MV-4-11 (cell line): ENCODE measurements around the gene CHST12.
"Not testable (repeated sequence)": the region's sequence is repeated elsewhere in the genome, so short reads cannot be mapped to it uniquely, and the experiment has no call there.

Source experiments
- DNase-seq: peaks from one replicate; lab custom pipeline; 2025; lab: John Stamatoyannopoulos, UW

The CHST12 gene

DNA sequence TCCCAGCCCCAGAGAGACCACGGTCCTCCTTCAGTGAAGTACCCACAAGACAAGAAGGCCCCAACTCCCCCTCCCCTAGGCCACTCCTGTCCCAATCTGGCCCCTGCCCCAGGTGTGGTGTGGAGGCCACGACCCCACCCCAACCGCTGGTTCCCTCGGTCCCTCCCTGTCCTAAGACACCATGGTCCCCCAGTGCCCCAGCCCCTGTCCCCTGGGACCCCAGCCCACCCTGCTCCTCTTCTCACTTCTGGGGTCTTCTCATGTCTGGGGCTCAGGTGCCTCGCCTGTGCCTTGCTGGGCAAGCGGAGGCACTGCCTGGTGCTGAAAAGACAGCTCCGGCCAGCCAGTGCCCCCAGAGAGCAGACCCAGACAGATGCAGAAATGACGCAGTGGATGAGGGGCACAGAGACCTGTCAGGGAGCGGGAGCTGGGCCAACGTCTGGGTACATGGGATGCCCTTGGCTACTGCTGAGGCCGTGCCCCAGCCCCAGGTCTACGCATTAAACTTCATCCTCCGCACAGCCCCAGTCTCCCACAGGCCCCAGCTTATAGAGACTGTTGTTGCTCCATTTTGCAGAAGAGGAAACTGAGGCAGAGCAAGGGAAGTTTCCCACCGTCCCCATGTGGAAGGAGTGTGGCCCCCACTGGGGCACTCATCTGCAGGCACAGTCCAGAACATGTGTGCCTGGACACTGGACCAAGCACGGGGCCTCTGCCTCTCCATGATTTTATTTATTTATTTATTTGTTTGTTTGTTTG is 58.0 kb downstream of the CHST12 start:
- no peak for DNase-seq

DNA sequence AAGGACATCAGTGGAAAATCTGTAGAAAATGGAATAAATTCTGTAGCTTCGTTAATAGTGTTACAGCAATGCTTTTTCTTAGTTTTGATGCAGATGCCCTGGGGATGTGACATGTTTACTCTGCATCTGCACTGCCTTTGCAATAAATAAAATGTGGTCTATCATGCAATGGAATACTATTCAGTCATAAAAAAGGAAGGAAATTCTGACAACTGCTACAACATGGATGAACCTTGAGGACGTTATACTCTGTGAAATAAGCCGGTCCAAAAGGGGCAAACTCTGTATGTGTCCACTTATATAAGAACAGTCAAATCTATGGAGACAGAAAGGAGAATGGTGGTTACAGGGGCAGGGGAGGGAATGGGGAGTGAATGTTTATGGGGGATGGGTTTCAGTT is 59.3 kb downstream of the CHST12 start:
- no peak for DNase-seq

DNA sequence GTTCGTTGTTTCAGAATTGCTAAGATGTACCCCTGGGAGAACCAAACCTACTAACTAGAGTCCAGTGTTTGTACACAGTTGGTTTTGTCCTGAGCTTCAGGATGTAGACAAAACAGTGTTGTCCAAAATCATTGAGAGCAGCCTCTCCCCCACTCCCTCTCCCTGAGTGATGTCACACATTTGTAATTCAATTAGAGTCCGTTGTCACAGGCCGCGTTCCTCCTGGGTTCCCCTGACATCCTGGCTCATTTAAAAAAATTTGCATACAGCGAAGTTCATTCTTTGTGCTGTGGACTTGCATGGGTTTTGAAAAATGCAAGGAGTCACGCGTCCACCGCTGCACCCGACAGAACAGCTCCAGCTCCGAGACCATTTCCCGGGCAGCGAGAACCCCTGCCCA is 62.5 kb downstream of the CHST12 start:
- DNase-seq = no peak

DNA sequence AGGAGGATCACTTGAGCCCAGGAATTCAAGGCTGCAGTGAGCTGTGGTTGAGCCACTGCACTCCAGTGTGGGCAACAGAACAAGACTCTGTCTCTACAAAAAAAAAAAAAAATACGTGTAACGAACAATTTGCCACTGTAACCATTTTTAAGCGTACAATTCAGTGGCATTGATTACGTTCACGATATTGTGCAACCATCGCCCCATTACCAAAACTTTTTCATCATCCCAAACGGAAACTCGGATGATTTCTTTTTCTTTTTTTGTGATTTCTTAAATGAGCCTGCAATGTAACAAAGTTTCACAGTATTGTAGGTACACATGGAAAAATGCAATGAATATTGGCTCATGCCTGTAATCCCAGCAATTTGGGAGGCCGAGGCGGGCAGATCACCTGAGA is 63.3 kb downstream of the CHST12 start:
- no peak for DNase-seq

DNA sequence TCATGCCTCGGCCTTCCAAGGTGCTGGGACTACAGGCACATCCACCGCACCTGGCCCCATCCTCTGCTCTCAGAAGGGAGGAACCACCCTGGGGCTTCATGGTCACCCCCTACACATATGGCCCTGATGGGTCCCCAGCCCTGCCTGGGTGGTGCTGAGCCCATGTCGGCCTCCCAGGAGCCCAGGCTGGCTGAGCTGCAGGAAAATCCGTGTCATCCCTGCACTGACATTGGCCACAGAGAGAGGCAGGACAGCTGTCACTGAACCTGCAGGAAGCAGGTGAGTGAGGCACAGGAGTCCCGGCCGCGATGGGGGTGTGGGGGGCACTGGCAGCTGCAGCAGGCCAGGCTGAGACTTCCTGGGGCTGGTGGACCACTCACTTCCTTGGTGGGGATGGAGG is 64.8 kb downstream of the CHST12 start:
- no peak for DNase-seq

DNA sequence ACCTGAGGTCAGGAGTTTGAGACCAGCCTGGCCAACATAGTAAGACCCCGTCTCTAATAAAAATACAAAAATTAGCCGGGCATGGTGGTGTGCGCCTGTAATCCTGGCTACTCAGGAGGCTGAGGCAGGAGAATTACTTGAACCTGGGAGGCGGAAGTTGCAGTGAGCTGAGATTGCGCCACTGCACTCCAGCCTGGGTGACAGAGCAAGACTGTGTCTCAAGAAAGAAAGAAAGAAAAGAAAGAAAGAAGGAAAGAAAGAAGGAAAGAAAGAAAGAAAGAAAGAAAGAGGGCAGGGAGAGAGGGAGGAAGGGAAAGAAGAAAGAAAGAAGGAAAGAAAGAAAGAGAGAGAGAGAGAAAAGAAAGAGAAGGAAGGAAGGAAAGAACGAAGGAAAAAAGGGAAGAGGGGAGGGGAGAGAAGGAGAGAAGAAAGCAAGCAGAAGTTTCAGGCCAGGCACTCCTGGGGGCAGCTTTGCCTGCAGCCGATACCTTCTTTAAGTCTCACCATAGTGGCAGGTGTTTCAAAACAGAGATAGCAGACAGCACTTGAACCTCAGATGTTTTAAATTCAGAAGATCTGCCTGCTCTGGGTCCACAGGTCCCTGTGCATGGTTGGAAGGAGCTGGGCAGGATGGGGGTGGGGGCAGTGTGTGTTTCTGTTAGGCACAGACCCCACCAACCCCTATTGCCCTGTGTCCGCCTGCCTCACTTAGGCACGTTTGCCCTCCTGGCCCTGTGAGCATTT is 66.2 kb downstream of the CHST12 start:
- not testable (repeated sequence) for DNase-seq

DNA sequence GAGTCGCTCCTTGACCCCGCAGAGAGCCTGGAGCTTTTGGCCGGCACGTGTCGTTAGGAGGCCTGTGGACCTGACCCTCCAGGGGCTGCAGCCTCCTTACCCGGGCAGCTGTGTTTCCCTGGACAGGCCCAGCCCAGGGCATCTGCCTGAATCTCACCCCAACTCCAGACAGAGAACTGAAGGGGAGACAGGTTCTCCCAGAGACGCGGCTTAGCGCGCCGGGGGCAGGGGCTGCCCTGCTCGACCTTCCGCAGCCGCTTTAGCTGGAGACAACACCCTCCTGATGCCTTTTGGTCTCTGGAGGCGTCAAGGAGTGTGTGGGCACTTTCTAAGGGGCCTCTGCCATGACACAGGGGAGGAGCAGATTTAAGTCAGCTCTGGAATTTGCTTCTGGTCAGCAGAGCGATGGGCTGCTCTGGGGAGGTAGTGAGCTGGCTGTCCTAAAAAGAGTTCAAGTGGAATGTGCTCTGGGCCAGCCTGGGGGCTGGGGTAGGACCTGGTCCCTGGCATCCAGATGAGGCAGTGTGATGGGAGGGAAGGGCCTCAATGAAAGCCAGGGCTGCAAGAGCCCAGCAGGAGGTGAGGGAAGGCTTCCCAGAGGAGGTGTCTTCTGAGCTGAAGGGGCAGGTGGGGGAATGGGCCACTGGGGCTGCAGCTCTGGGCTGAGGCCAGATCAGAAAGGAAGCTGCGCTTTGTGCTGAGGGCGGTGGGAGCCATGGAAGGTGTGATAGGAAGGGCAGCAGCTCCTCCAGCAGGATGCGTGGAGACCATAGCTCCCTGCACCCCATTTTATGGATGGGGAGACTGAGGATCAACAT is 67.0 kb downstream of the CHST12 start:
- no peak for DNase-seq

DNA sequence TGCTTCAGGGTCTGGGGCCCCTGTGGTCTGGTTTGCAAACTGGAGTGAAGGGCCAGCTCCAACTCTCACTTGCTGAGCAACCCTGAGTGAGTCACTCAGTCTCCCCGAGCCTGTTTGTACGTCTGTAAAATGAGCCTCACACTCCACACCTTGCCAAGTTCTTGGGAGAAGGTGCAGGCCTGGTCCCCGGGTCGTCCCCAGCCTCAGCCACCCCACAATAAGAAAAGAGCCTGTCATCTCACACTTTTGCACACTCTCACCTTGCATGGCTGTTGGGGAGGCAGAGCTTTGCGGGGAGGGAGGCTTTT is 67.6 kb downstream of the CHST12 start:
- DNase-seq = no peak

DNA sequence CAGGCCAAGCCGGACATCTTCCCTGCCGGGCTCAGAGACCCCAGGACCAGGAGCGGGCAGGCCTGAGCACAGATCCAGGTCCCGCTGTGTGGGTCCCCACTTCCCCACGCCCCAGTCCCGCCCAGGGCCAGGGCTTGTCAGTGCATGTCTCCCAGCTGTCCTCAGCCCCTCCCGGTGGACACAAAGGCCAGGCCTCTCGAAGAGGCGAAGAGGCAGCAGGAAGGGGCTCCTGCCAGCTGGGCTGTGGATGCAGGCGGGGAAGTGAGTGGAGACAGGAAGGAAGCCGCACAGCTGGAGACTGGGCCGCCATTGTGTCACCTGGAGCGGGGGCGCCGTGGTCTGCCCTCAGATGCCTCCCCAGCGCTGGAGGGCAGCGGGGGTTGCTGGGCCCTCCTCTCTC is 68.0 kb downstream of the CHST12 start:
- no peak for DNase-seq

DNA sequence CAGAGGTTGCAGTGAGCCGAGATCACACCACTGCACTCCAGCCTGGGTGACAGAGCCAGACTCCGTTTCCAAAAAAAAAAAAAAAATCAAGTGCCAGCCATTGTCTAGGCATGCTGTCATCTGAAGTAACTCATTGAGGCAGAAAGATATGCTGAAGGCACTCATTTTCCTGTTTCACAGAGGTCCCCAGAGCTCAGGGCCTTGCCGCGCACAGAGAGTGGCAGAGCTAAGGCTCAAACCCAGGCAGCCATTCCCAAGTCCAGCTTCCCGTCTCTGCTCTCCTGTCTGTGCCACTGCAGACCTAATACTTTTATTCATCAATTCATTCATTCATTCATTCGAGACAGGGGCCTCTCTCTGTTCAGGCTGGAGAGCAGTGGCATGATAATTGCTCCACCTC is 69.3 kb downstream of the CHST12 start:
- no peak for DNase-seq

DNA sequence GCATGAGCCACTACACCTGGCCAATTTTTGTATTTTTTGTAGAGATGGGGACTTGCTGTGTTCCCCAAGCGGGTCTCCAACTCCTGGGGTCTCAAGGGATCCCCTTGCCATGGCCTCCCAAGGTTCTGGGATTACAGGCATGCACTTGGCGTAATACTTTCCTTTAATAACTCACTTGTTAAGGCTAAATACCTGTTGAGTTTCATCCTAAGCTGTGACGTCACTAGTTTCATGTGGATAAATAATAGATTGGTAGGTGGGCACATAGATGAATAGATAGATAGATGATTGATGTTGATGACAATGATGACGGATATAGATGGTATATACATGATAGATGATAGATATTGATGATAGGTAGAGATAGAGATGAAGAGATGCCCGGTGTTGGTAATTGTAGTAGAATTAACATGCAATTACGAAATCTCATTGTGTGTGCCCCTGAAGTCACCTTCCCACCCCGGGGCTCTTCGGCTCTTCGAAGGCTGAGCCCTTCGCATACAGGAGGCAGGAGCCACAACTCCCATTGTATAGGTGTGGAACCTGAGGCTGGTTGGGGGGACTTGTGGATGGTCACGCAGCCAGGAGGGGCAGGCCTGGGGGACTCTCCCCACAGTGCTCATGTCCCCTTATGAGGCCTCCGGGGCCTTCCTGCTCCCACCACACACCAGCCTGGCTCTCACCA is 70.2 kb downstream of the CHST12 start:
- DNase-seq = no peak

DNA sequence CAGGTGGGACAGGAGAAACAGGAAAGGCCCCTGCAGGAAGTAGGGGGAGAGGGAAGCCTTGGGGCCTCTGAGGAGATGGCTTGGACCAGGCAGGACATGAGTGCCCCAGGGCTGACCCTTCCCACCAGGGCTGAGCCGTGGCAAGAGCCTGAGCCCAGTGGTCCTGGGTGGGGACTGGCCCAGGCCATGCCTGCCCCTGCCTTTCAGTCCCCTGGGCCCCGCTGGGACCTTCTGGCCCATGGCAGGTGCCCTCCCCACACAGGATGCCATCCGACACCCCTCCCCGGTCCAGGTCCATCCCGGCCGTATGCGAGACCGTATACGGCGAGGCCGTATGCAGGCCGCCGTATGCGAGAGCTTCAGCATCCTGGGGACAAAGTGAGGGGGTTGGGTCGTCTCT is 70.8 kb downstream of the CHST12 start:
- no peak for DNase-seq

DNA sequence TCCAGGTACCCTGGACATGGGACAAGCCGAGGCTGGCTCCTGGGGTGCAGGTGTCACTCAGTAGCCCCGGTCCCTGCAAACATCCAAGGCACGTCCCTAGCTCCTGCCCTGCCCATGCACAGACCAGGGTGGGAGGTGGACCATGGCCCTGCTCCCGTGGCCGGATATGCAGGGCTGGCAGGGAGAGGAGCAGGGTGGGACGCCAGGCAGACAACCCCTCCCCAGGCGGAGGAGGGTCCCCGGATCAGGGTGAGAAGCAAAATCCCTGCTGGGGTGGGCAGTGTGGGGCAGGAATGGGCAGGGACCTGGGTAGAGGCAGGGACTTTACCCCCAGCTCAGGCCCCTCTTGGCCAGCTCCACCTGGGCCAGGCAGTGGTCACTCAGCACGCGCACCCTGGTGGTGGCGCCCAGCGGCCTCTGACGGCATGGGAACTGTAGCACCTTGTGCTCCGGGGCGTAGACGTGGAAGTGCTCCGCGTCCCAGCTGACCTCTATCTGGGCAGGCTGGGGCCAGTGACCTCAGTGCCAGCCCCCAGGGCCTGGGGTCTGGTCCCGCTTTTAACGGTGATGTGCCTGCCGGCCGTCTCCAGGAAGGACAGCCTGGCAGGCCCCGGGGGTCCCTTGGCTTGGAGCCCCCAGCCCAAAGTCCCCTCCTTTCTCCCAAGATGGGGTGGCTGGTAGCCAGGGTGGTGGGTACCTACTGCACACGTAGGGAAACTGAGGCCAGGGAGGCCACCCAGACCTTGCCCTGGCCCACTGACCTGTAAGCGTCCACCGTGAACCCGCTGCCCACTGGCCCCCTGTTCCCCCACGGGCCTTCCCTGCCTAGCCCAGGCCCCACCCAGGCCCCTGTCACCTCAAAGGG is 71.6 kb downstream of the CHST12 start:
- DNase-seq = no peak

DNA sequence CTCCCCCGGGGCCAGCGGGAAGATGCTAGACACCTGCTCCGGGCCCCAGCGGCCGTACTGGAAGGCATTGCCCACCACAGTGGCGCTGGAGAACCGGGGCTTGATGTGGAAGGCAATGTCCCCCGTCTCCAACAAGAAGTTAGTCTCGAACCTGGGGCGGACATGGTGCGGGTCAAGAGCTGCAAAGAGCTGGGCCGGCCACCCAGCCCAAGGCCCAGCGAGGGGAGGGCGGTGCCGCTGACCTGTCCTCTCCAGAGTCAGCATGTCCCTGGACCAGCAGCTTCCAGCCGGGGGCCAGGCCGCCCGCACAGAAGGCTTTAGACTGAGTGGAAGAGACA is 72.2 kb downstream of the CHST12 start:
- no peak for DNase-seq

DNA sequence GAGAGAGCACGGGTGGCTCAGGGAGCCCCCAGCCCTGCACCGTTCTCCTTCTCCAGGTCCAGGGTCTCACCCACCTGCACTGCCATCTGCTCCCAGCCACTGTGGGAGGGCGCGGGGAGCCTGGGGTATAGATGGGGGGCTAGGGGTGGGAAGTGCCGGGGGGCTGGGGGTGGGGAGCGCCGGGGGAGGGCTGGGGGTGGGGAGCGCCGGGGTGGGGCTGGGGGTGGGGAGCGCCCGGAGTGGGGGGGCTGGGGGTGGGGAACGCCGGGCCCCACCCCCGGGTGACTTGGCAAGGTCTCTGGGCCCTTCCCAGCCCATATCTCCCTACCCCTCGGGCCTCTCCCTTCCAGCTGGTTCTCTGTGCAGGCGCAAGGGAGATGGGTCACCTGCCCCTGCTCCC is 72.9 kb downstream of the CHST12 start, which contains the start of gene GRIFIN:
Gene GRIFIN (minus strand): TSS at position 101 of the 400 bp plus-strand sequence. CDS start 15 bp downstream, at position 86.
- no peak for DNase-seq

DNA sequence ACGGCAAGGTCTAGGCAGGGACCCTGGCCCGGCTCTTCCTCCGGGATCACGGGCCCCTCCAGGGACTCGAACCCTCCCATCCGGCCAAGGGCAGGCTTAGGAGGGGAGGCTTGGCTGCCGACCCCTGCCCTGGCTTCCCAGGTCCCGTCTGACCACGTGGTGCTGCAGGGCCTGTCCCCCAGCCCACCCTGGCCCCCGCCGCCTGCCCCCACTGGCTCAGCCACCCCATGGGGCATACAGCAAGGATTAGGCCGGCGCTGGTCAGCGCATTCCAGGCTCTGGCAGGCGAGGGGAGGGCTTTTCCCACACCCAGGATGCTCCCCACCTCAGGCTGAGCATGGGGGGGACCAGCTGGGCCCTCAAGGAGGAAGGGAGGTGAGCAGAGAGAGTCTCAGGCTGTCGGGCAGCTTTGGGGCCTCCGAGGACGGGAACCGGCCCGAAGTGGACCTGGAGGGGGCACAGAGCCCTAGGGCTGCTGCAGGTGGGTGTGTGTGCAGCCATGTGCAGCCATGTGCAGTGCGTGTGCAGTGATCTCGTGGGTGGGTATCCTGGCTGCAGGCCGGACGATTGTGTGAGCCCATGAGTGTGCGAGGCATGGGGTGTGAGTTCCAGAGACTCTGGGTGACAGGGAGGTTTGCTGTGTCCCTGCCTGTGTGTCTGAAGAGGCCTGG is 73.5 kb downstream of the CHST12 start:
- DNase-seq = no peak

DNA sequence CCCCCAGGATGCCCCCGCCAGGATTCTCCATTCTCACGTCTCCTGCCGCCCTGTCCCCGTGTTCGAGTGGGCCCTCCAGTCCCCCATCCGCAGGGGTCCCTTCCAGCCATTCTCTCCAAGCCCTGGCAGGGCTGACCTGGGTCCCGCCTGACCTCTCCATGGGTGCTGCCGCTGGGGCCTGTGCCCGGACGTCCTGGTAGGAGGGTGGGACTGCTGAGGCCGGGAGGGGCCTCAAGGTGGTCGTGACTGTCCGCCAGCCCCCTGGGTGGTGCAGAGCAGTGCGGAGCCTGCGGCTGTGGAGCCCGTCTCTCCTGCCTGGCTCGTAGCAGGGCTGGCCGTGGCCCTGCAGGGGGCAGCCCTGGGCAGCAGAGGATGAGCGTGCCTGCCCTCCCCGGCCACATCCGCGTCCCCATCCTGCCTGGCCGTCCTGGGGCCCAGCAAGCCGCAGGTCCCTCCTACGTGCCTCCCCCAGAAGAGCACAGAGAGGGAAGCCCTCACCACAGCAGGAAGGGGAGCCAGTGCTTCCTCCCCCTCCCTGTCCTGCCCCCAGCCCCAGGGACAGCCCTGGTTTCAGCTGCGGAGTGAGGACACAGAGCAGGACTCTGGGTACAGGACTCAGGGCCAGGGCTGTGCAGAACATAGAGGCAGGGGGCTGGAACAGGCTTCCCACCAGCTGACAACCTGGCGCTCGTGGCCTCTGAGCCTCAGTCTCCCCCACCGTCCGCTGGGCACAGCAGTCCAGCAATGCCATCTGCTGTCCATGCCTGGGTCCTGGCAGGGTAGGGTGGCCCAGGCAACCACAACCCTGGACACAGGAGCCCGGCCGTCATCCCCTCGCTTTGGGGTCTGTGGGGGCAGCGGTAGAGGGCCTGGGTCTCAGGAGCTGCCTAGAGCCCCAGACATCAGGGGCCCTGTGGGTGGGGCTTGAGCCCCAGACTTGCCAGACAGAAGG is 74.3 kb downstream of the CHST12 start:
- DNase-seq = peak; percentile 71

DNA sequence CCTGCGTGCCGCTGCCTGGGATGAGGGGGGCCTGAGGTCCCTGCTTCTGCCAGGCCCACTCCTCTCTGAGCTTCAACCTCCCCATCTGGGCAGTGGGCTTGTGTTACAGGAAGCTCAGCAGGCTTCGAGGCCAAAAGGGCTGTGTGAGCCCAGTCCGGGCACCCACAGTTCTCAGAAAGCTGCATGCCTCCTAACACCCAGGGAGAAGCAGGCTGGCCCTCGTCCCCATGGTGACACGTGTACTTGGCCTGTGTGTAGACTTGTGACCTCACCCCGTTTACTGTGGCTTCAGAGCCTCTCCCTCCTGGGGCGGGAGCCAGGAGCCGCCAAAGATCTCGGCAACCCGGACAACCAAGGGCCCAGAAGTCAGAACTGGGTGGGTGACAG is 75.0 kb downstream of the CHST12 start:
- peak; percentile 35 for DNase-seq

DNA sequence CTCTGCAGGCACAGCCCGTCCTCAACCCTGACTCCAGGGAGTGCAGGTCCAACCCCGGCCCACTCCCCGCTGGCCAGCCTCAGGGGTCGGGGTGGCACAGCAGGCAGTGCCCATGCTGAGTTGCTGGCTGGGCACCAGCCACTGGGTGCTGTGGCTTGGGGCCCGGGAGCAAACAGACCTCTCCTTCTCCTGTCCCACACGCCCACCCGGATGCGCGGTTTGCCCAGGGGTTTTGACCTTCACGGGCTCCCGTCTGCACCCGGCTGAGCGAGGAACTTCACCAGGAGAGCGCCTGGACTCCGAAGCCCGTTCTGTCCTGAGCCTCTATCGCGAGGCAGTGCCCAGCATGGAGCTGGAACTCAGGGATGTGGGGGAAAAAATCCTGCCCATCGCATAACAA is 75.4 kb downstream of the CHST12 start:
- no peak for DNase-seq
